ENCODE measurements around the gene CSF3. TPM values are rescaled to one million over a fixed set of nuclear protein-coding genes. Genes with fewer than 3 reads are reported as not detected.

Gene CSF3
- total and polyA plus RNA-seq, 2 of the 4 experiments (the other 2 are of a cell fraction), result not detected

GRCh38 chr17:39988206-39988810 lies 26.9 kb upstream of the CSF3 start:
- Histone ChIP-seq H2BK120ac (ENCODE audit: low read depth, low read length) (no peak overlapping the region), H3K79me1 (ENCODE audit: low read depth in 1 of 2, low read length in 2 of 2) (peaks cover 36% of the 10 kb centered on the region in 2 experiments), H3K4me1 (ENCODE audit: control insufficient read depth, insufficient read depth, low read length) (no peaks in the 10 kb centered on the region), H3K9ac (ENCODE audit: low read depth, low read length) (no peak overlapping the region), H2AK5ac (ENCODE audit: low read depth, low read length) (no peak overlapping the region), H4K5ac (ENCODE audit: low read depth, low read length) (no peak overlapping the region), H3K4ac (ENCODE audit: low read depth, low read length) (no peak overlapping the region), H4K91ac (ENCODE audit: insufficient read depth, low read depth, low read length) (no peak overlapping the region), H3K56ac (ENCODE audit: extremely low read depth, insufficient read depth, low read length) (no peak overlapping the region), H3K27me3 (ENCODE audit: control insufficient read depth, insufficient read depth, low read length) (no peaks in the 10 kb centered on the region), H3K14ac (replicated peaks; ENCODE audit: low read depth, low read length) (no peak overlapping the region), H2AFZ (replicated peaks; ENCODE audit: low read length, poor library complexity) (no peak overlapping the region), H3K9me3 (ENCODE audit: control insufficient read depth, insufficient read depth, low read length) (no peaks in the 10 kb centered on the region), H3K36me3 (ENCODE audit: control insufficient read depth, insufficient read depth, low read length) (peaks cover 82% of the 10 kb centered on the region), H3K27ac (ENCODE audit: insufficient read depth, low read length) (no peak overlapping the region), H2BK5ac (ENCODE audit: low read depth, low read length, poor library complexity, severe bottlenecking) (no peak overlapping the region), H3K18ac (ENCODE audit: low read depth, low read length) (no peak overlapping the region), H3K23ac (ENCODE audit: low read depth, low read length) (no peak overlapping the region), H2AK9ac (replicated peaks; ENCODE audit: low read depth, low read length, poor library complexity) (no peak overlapping the region), H3K4me2 (ENCODE audit: low read depth, low read length) (no peak overlapping the region), H4K8ac (ENCODE audit: low read depth in 2 of 2, low read length in 2 of 2) (no peak overlapping the region), H3K4me3 (ENCODE audit: insufficient read depth, low read depth, low read length) (no peak overlapping the region), H2BK15ac (ENCODE audit: low read depth, low read length) (no peak overlapping the region), H2BK20ac (ENCODE audit: low read depth, low read length) (no peak overlapping the region), H4K20me1 (ENCODE audit: insufficient read depth, low read length) (0 out of 2 replicates have a peak, but pooled peaks cover 6% of the 10 kb centered on the region), H3K9me1 (ENCODE audit: insufficient read depth, low read length) (0 out of 2 replicates have a peak, but pooled peaks cover 4% of the 10 kb centered on the region)
- BruUV-seq (replicated peaks), result no TSS peak
- intact Hi-C loops (cut with micrococcal nuclease) (loop anchor here (10.0 kb wide), 1 partner anchor 364 kb away; the partner anchor contains the start of gene PPP1R1B), in situ Hi-C loops (cut with MboI; ENCODE audit: low sequenced_read_pairs) (no loop called here), dilution Hi-C loops (cut with HindIII; ENCODE audit: low sequenced_read_pairs, unreplicated experiment) (no loop called here)
- TF ChIP-seq CHD1 (IDR thresholded peaks at IDR 0.05; ENCODE audit: low read depth, low read length) (no peak), USF2 (IDR thresholded peaks at IDR 0.05; ENCODE audit: low read depth, low read length) (no peak), MAZ (IDR thresholded peaks at IDR 0.05; ENCODE audit: borderline replicate concordance, low read depth, low read length) (no peak), MAFK (IDR thresholded peaks at IDR 0.05; ENCODE audit: low read depth, low read length) (no peak), ELK1 (IDR thresholded peaks at IDR 0.05; ENCODE audit: borderline replicate concordance, low read depth, low read length) (no peak), RCOR1 (IDR thresholded peaks at IDR 0.05; ENCODE audit: insufficient replicate concordance, low read length) (no peak), FOS (IDR thresholded peaks at IDR 0.05; ENCODE audit: low read depth, low read length) (no peak), POLR2A (IDR thresholded peaks at IDR 0.05; ENCODE audit: low read depth, low read length) (no peak), BHLHE40 (IDR thresholded peaks at IDR 0.05; ENCODE audit: low read depth, low read length) (no peak), NFE2L2 (IDR thresholded peaks at IDR 0.05; ENCODE audit: low read depth, low read length) (no peak), MXI1 (IDR thresholded peaks at IDR 0.05; ENCODE audit: borderline replicate concordance, low read depth, low read length) (no peak), SMC3 (IDR thresholded peaks at IDR 0.05; ENCODE audit: low read depth, low read length) (no peak), RAD21 (IDR thresholded peaks at IDR 0.05; ENCODE audit: low read length) (no peak), RFX5 (IDR thresholded peaks at IDR 0.05; ENCODE audit: low read depth, low read length) (no peak), CEBPB (IDR thresholded peaks at IDR 0.05; ENCODE audit: low read depth, low read length) (no peak), CTCF (conservative IDR thresholded peaks at IDR 0.05; ENCODE audit: low read depth, low read length) (no peak)
- CTCF ChIA-PET, result no interaction called here
- POLR2A ChIA-PET (ENCODE audit: unreplicated experiment), result no interaction called here
- no peak for DNase-seq
- 90% methylated on average over 6 of the region's 11 CpGs; no CpG with 5 or more reads in 1 of the 2 experiments for WGBS, 2 experiments (ENCODE audit: extremely low coverage in 2 of 2, insufficient read length in 1 of 2)
- no peak for ATAC-seq (ENCODE audit: low read depth)
